OCI-LY1 (cell line): ENCODE measurements around the gene ERCC8.

Experiments used
- H2AFZ ChIP-seq: fragments of 200-600 bp; sonication (generic), shearing (Covaris generic); 2 replicates; pipeline ENCODE4 v1.6.0; 2014; ENCODE audit warnings: antibody characterized with exemption, mild to moderate bottlenecking, low read length
- H3F3A ChIP-seq: fragments of 200-600 bp; sonication (generic), shearing (Covaris generic); 2 replicates; pipeline ENCODE4 v1.6.0; 2014; ENCODE audit warnings: mild to moderate bottlenecking, antibody characterized with exemption, low read length, moderate library complexity; ENCODE audit not compliant: insufficient read depth
- H3K27ac ChIP-seq: fragments of 200-600 bp; sonication (generic); 2 replicates; pipeline ENCODE4 v1.5.1; 2014; ENCODE audit warnings: low read length, mixed run types, mild to moderate bottlenecking, low read depth; ENCODE audit not compliant: poor library complexity, severe bottlenecking
- H3K27me3 ChIP-seq: fragments of 200-600 bp; sonication (generic); 2 replicates; pipeline ENCODE4 v1.6.0; 2014; ENCODE audit warnings: antibody characterized with exemption, mild to moderate bottlenecking, low read length, moderate library complexity; ENCODE audit not compliant: insufficient read depth
- H3K36me3 ChIP-seq: fragments of 200-600 bp; sonication (generic); 2 replicates; pipeline ENCODE4 v1.6.1; 2014; ENCODE audit warnings: mild to moderate bottlenecking, antibody characterized with exemption, low read length, moderate library complexity, mixed read lengths; ENCODE audit not compliant: insufficient read depth
- H3K4me1 ChIP-seq: fragments of 200-600 bp; sonication (generic); 2 replicates; pipeline ENCODE4 v1.5.1; 2014; ENCODE audit warnings: mild to moderate bottlenecking, low read length, moderate library complexity; ENCODE audit not compliant: insufficient read depth, severe bottlenecking
- H3K4me2 ChIP-seq: fragments of 200-600 bp; sonication (generic), shearing (Covaris generic); 2 replicates; pipeline ENCODE4 v1.6.1; 2014; ENCODE audit warnings: low read length
- H3K4me3 ChIP-seq: fragments of 200-600 bp; sonication (generic); 2 replicates; pipeline ENCODE4 v1.5.1; 2014; ENCODE audit warnings: low read length, low read depth, mild to moderate bottlenecking, mixed read lengths; ENCODE audit not compliant: poor library complexity, severe bottlenecking
- H3K79me2 ChIP-seq: fragments of 200-600 bp; shearing (Covaris generic); 2 replicates; pipeline ENCODE4 v1.6.1; 2016; ENCODE audit warnings: mixed run types, low read length, mixed read lengths; ENCODE audit not compliant: insufficient read depth
- H3K9ac ChIP-seq: fragments of 200-600 bp; sonication (generic), shearing (Covaris generic); 2 replicates; pipeline ENCODE4 v1.6.1; 2014; ENCODE audit warnings: mild to moderate bottlenecking, low read length, mixed read lengths
- H3K9me2 ChIP-seq: fragments of 200-600 bp; sonication (generic), shearing (Covaris generic); 2 replicates; pipeline ENCODE4 v1.6.1; 2014; ENCODE audit warnings: low read depth, mild to moderate bottlenecking, low read length, mixed read lengths
- H3K9me3 ChIP-seq: fragments of 200-600 bp; shearing (Covaris generic); 2 replicates; pipeline ENCODE4 v1.6.1; 2014; ENCODE audit warnings: low read length, mixed read lengths
- H4K20me1 ChIP-seq: fragments of 200-600 bp; sonication (generic), shearing (Covaris generic); 2 replicates; pipeline ENCODE4 v1.6.0; 2016; ENCODE audit warnings: mild to moderate bottlenecking, low read length; ENCODE audit not compliant: insufficient read depth
- EZH2 ChIP-seq: fragments of 200-600 bp; sonication (generic), shearing (Covaris generic); IDR thresholded peaks from 2 replicates; pipeline ENCODE4 v1.8.0; 2017; ENCODE audit warnings: borderline replicate concordance, mixed run types, mild to moderate bottlenecking, antibody characterized with exemption, low read length, moderate library complexity, mixed read lengths
- TF ChIP-seq, protein P1 (sequence below): fragments of 200-600 bp; sonication (generic), shearing (Covaris generic); IDR thresholded peaks from 2 replicates; pipeline ENCODE4 v1.5.1; 2017; ENCODE audit warnings: mild to moderate bottlenecking, antibody characterized with exemption, low read length, moderate library complexity, mixed read lengths

The ERCC8 gene

GRCh38 chr5:60961685-60962084 lies 16.8 kb upstream of the ERCC8 start:
- no peak overlapping the region for H3K9ac ChIP-seq
- H3K9me2 ChIP-seq = no peaks in the 10 kb centered on the region
- no peaks in the 10 kb centered on the region for H3F3A ChIP-seq
- H3K9me3 ChIP-seq = 0 out of 2 replicates have a peak, but pooled peaks cover 3% of the 10 kb centered on the region
- no peak for TF ChIP-seq EZH2
- H3K27me3 ChIP-seq = no peaks in the 10 kb centered on the region
- H3K27ac ChIP-seq = no peak overlapping the region
- H3K4me2 ChIP-seq = no peak overlapping the region
- H4K20me1 ChIP-seq = no peaks in the 10 kb centered on the region
- H3K4me3 ChIP-seq = no peak overlapping the region
- H3K4me1 ChIP-seq = peaks cover 11% of the 10 kb centered on the region
- no peak overlapping the region for H2AFZ ChIP-seq
- no peaks in the 10 kb centered on the region for H3K36me3 ChIP-seq
- H3K79me2 ChIP-seq = no peaks in the 10 kb centered on the region

- Histone ChIP-seq H4K20me1 (no peaks in the 10 kb centered on the region), H3K4me1 (peaks cover 11% of the 10 kb centered on the region), H3K27me3 (no peaks in the 10 kb centered on the region), H3K36me3 (no peaks in the 10 kb centered on the region), H3F3A (no peaks in the 10 kb centered on the region), H3K4me3 (no peak overlapping the region), H3K4me2 (no peak overlapping the region), H3K27ac (no peak overlapping the region), H3K9me3 (no peaks in the 10 kb centered on the region), H3K9ac (no peak overlapping the region), H3K9me2 (no peaks in the 10 kb centered on the region), H2AFZ (no peak overlapping the region), H3K79me2 (no peaks in the 10 kb centered on the region)
- TF ChIP-seq EZH2 = no peak
- TF ChIP-seq, protein P1, sequence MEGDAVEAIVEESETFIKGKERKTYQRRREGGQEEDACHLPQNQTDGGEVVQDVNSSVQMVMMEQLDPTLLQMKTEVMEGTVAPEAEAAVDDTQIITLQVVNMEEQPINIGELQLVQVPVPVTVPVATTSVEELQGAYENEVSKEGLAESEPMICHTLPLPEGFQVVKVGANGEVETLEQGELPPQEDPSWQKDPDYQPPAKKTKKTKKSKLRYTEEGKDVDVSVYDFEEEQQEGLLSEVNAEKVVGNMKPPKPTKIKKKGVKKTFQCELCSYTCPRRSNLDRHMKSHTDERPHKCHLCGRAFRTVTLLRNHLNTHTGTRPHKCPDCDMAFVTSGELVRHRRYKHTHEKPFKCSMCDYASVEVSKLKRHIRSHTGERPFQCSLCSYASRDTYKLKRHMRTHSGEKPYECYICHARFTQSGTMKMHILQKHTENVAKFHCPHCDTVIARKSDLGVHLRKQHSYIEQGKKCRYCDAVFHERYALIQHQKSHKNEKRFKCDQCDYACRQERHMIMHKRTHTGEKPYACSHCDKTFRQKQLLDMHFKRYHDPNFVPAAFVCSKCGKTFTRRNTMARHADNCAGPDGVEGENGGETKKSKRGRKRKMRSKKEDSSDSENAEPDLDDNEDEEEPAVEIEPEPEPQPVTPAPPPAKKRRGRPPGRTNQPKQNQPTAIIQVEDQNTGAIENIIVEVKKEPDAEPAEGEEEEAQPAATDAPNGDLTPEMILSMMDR = peak; percentile 73
Measured at GRCh38 chr5:60960591-60960990, 15.7 kb upstream of the ERCC8 start.

GRCh38 chr5:60959156-60959555 lies 14.3 kb upstream of the ERCC8 start:
- Histone ChIP-seq H3K27me3 (no peaks in the 10 kb centered on the region), H4K20me1 (no peaks in the 10 kb centered on the region), H3K79me2 (peaks cover 6% of the 10 kb centered on the region; the same call in 1 of the 2 replicates), H3K4me3 (no peak overlapping the region), H3K4me2 (no peak overlapping the region), H3K9me2 (no peaks in the 10 kb centered on the region), H3K27ac (no peak overlapping the region), H2AFZ (no peak overlapping the region), H3K4me1 (peaks cover 11% of the 10 kb centered on the region), H3F3A (no peaks in the 10 kb centered on the region), H3K9ac (no peak overlapping the region), H3K9me3 (peaks cover 8% of the 10 kb centered on the region; the same call in 1 of the 2 replicates), H3K36me3 (no peaks in the 10 kb centered on the region)
- TF ChIP-seq EZH2 = no peak
- TF ChIP-seq, protein P1 = peak; percentile 43

DNA sequence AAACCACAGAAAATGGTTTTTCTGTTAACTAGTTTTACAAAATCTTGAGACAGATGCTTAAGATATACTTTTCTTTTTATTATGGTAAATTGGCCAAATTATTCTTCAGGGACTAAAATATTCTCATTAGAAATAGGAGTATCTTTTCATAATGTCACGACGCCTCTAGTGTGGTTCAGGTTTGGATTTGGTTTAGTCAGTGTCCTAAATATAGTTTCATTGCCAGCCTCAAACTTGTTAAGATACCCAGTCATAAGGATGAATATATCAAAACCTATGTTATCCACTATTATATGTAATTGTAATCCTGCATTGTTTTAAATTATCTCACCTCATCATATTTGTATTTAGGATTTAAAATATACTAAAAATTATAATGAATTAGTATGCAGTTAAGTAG lies 13.8 kb upstream of the ERCC8 start:
- Histone ChIP-seq H3K27ac (no peak overlapping the region), H4K20me1 (no peaks in the 10 kb centered on the region), H3K27me3 (no peaks in the 10 kb centered on the region), H2AFZ (no peak overlapping the region), H3K36me3 (no peaks in the 10 kb centered on the region), H3K4me2 (no peak overlapping the region), H3F3A (no peaks in the 10 kb centered on the region), H3K9me3 (peaks cover 12% of the 10 kb centered on the region; the same call in 1 of the 2 replicates), H3K79me2 (peaks cover 6% of the 10 kb centered on the region; the same call in 1 of the 2 replicates), H3K4me1 (peaks cover 11% of the 10 kb centered on the region), H3K9me2 (no peaks in the 10 kb centered on the region), H3K4me3 (no peak overlapping the region), H3K9ac (no peak overlapping the region)
- no peak for TF ChIP-seq EZH2
- TF ChIP-seq, protein P1 = no peak
